Fibroblast of pulmonary artery (primary cell): ENCODE results near the gene FLOT2.

Experiments
- DNase-seq: peaks from one replicate; pipeline ENCODE4 v3.0.0-alpha.2; 2010; ENCODE audit warnings: low read depth
- H3K4me3 ChIP-seq: replicated peaks from 2 replicates; pipeline ENCODE4 v1.5.1; 2011; ENCODE audit warnings: low read depth, mild to moderate bottlenecking, control low read depth, low read length, moderate library complexity
- CTCF ChIP-seq: IDR thresholded peaks from 2 replicates; pipeline ENCODE4 v1.5.1; 2011; ENCODE audit warnings: mild to moderate bottlenecking, control low read depth, low read length, inconsistent platforms; ENCODE audit errors: missing control alignments

The FLOT2 gene

GRCh38 chr17:28901866-28902818, 4.6 kb upstream of the FLOT2 start:
- no peak for TF ChIP-seq CTCF
- peak overlapping the region; percentile 59 for H3K4me3 ChIP-seq
- DNase-seq, result no peak

GRCh38 chr17:28900986-28901726, 3.6 kb upstream of the FLOT2 start:
- no peak for TF ChIP-seq CTCF
- H3K4me3 ChIP-seq, result no peak overlapping the region

GRCh38 chr17:28899212-28899815, 1.8 kb upstream of the FLOT2 start:
- no peak for TF ChIP-seq CTCF
- H3K4me3 ChIP-seq, result no peak overlapping the region
- no peak for DNase-seq

More at GRCh38 chr17:28900986-28901726, 3.6 kb upstream of the FLOT2 start:
- no peak for DNase-seq

GRCh38 chr17:28898527-28898955, 1.0 kb upstream of the FLOT2 start:
- no peak for TF ChIP-seq CTCF
- DNase-seq, result no peak
- no peak overlapping the region for H3K4me3 ChIP-seq

GRCh38 chr17:28897769-28898526, 415 bp upstream of the FLOT2 start:
- no peak for TF ChIP-seq CTCF
- H3K4me3 ChIP-seq, result peak overlapping the region; percentile 84
- no peak for DNase-seq

GRCh38 chr17:28896491-28896883, 1.0 kb downstream of the FLOT2 start:
- peak overlapping the region; percentile 84 for H3K4me3 ChIP-seq
- no peak for TF ChIP-seq CTCF
- no peak for DNase-seq
